Left lobe of liver (tissue), 2 donors: ENCODE data around the gene SPDYE3. TPM values are rescaled to one million over a fixed set of nuclear protein-coding genes. Genes with fewer than 3 reads are reported as not detected.
"Not testable (repeated sequence)": the region's sequence is repeated elsewhere in the genome, so short reads cannot be mapped to it uniquely, and the experiment has no call there.

Source experiments
- ATAC-seq: fragments of 200-7000 bp; cut with Tn5 transposase; one replicate; pipeline ENCODE4 v1.9.1; 2020; ENCODE audit warnings: mild to moderate bottlenecking, moderate library complexity
- DNase-seq: peaks from one replicate; pipeline ENCODE4 v3.0.0-alpha.2; 2020; ENCODE audit warnings: low spot score
- total RNA-seq: library from RNA; stranded (reverse); gene quantifications from one replicate; pipeline ENCODE4 v1.2.1, GENCODE V29; 2021
- donor health status: DM: no; HTN: no; CAD: no; lungs with moderate emphysema.
- donor health status: DM: no; HTN: yes; CAD: no.

SPDYE3 gene
- total RNA-seq, 1 donor from 2014 or later: not detected

DNA sequence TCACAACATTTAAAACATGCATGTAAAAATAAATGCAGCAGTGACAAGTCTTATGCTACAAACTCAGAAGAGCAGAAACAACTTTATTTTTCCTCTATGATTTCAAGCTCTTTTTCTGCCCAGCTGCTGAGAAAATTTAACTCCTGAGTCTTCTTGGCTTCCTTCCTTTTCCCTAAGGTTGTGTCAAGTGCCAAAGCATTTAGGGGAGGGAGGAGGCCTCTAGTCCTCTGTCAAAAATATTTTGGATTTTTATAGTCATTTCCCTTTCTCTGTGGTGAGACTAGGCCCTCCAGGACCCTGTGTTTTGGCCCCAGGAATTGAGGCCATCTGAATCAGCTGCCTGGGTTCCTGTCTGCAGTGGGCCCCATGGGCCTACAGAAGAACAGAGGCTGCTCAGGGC lies 39.4 kb downstream of the SPDYE3 start:
- no peak for DNase-seq
- no peak for ATAC-seq

DNA sequence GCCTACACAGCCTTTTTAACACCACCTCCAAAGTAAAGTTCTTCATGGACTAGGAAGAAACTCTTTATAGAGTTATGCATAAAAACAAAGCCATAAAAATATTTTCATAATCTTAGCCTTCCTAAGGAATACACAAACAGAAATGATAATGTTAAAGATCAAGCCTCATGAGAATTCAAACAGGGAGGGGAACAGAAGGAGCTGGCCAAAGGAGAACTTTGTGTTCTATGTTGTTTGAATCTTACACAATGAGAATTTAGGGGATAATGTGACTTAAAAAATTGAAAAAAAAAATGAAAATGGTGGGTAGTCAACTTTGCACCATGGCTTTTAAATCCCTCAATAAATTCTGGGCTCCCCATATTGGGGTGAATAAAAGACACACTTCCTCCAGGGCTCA lies 41.3 kb downstream of the SPDYE3 start:
- ATAC-seq (no peak), DNase-seq (no peak)

- DNase-seq: no peak
- no peak for ATAC-seq
Measured at GRCh38 chr7:100349757-100350156, 42.3 kb downstream of the SPDYE3 start.

- no peak for DNase-seq
- no peak for ATAC-seq
Measured at GRCh38 chr7:100351657-100352058, 44.2 kb downstream of the SPDYE3 start.

DNA sequence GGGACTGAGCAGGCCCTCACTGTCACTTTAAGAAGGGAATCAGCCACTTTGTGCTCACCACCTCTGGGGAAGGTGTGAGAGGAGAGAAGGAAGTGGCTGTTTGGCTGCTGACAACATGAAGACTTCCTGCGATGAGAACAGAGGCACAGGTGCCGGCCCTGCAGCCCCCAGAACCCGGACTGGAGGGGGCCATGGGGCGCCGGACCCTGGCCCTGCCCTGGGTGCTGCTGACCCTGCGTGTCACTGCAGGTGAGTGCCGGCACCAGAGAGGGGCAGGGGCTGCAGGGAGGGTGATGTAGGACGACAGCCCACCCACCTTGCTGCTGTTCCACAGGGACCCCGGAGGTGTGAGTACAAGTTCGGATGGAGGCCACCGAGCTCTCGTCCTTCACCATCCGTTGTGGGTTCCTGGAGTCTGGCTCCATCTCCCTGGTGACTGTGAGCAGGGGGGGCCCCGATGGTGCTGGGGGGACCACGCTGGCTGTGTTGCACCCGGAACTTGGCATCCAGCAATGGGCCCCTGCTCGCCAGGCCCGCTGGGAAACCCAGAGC lies 44.8 kb downstream of the SPDYE3 start:
- not testable (repeated sequence) for DNase-seq, ATAC-seq

DNA sequence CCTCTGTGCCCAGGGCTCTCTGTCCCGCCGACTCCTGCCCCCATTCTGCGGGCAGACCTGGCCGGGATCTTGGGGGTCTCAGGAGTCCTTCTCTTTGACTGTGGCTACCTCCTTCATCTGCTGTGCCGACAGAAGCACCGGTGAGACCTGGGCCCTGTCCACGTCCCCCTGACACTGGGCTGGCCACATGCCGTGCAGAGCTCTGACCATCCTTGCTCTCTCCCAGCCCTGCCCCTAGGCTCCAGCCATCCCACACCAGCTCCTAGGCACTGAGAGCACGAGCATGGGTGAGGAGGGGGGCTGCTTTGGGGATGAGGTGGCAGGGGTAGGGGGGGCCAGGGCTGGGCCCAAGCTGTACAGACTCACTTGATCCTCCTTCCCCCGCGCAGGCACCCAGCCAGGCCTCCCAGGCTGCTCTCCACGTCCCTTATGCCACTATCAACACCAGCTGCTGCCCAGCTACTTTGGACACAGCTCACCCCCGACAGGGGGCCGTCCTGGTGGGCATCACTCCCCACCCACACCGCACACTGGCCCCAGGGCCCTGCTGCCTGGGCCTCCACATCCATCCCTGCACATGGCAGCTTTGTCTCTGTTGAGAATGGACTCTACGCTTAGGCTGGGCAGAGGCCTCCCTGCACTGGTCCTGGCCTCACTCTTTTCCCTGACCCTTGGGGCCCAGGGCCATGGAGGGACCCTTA lies 45.6 kb downstream of the SPDYE3 start:
- DNase-seq: no peak

GRCh38 chr7:100353685-100354330 lies 46.3 kb downstream of the SPDYE3 start:
- no peak for ATAC-seq
- no peak for DNase-seq

More for the DNA sequence above, 45.6 kb downstream of the SPDYE3 start:
- no peak for ATAC-seq

GRCh38 chr7:100356416-100357068 lies 49.0 kb downstream of the SPDYE3 start:
- ATAC-seq (no peak), DNase-seq (no peak)

- no peak for ATAC-seq
- no peak for DNase-seq
Measured at GRCh38 chr7:100357131-100357561, 49.6 kb downstream of the SPDYE3 start.

GRCh38 chr7:100358027-100358856 lies 50.7 kb downstream of the SPDYE3 start, which contains the start of gene PILRB:
Gene PILRB, plus strand, starts transcription at chr7:100358117. Its CDS starts 186 bp downstream, at chr7:100358303.
- DNase-seq (no peak), ATAC-seq (no peak)

DNA sequence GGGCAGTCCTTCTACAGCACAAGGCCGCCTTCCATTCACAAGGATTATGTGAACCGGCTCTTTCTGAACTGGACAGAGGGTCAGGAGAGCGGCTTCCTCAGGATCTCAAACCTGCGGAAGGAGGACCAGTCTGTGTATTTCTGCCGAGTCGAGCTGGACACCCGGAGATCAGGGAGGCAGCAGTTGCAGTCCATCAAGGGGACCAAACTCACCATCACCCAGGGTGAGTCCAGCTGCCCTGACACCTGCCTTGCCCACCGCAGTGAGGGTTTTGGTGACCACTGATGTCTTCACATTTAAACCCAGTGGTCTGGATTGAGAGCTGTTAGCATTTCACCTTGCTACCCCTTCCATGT lies 51.3 kb downstream of the SPDYE3 start:
- no peak for DNase-seq
- no peak for ATAC-seq

DNA sequence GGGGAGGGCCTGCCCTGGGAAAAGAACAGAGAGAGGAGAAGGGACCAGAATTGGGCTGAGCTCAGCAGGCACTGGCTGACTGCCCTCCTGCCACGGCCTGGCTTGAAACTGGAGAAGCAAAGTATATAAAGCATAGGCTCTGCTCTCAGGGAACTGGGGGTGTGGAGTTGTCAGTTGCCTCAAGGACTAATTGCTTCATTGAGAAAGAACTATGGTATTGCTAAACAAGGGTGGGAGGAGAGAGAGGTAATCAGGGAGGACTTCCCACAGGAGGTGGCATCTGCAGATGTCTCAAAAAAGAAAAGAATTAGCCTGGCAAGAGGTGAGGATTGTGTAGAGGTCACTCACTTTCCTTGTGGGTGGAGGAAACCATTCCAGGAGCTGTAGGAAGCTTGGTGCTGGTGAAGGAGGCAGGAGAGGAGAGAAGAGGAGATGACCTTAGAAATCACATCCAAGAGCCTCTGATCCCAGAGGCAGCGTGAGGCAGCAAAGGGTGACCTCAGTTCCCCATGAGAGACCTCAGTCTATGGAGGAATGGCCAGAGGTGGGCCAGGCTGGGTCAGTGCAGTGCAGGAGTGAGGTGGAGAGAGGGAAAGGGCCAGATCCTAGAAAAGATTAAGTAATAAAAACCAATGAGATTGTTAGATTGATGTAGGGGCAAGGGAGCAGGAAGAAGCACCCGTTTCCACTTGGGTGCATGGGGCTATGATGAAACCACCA lies 52.8 kb downstream of the SPDYE3 start:
- DNase-seq: no peak

GRCh38 chr7:100363098-100363497 lies 55.6 kb downstream of the SPDYE3 start:
- DNase-seq (no peak), ATAC-seq (no peak)

More for the DNA sequence above, 52.8 kb downstream of the SPDYE3 start:
- ATAC-seq: no peak

- DNase-seq, ATAC-seq: not testable (repeated sequence)
Measured at GRCh38 chr7:100363797-100364196, 56.3 kb downstream of the SPDYE3 start.

DNA sequence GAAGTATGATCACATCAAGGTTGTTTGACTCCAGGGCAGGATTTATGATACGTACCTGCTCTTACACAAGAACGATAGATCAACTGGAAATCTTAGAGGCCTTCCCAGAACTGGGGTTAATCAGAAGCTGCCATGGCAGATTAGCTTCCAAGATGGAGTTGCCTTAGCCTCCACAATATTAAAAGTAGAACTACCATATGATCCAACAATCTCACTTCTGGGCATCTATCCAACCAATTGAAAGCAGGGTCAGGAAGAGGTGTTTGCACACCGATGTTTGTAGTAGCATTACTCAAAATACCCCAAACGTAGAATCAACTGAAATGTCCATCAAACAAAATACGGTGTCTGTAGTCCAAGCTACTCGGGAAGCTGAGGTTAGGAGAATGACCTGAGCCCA lies 57.0 kb downstream of the SPDYE3 start:
- DNase-seq: no peak
- ATAC-seq: no peak

GRCh38 chr7:100365998-100366367 lies 58.5 kb downstream of the SPDYE3 start:
- not testable (repeated sequence) for DNase-seq, ATAC-seq

DNA sequence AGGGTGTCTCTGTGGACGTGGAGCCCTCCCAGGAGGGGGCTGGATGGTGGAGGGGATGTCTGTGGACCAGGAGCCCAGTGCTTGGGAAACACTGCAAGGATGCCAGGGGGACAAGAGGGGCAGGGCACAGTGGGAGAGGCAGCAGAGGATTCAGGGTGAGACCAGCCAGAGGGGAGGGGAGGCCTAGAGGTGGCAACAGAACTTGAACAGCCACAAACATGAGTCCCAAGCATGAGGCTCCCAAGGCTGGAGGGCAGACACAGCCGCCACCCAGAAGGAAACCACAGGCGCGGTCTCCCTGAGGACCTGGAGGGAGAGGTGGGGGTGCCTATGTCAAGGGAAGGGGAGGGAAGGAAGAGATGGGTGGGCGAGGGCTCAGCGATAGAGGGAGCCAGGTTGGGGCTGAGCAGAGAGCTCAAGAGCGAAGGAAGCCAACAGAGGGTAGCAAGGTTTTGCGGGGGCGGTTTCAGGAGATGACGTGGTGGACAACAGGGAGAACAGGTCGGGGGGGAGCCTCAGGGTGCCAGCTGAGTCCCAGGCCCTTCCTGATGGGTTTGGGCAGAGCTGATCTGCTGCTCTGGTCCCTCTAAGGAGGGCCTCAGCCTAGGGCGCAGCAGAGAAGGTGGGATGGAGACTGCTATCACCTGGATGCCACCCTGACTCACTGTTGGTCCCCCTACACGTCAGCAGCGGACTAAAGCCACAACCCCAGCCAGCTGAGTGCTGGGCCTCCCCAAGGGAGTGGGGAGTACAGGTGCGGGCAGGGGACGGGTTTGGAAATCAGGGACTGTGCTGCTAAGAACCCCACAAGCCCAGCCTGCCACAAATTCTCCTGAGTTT lies 59.1 kb downstream of the SPDYE3 start:
- ATAC-seq: no peak
- DNase-seq: no peak

DNA sequence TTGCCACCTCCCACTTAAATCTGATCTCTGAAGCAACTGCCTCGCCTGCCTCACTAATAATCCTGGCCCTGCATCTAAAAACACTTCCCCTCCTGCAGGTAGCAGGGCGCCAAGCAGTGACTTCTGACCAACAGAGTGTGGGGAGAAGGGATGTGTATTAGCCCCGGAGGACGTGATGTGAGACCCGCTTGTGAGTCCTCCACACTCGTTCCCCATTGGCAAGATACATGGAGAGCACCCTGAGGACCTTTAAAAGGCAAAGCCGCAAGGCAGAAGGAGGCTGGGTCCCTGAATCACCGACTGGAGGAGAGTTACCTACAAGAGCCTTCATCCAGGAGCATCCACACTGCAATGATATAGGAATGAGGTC lies 59.7 kb downstream of the SPDYE3 start:
- no peak for ATAC-seq
- DNase-seq: no peak
